Body of pancreas (tissue), 4 donors: Measurements from ENCODE around the gene TEX264. TPM values are rescaled to one million over a fixed set of nuclear protein-coding genes. Genes with fewer than 3 reads are reported as not detected.

Experiments used
- ATAC-seq: fragments of 150-250 bp; one replicate; pipeline ENCODE4 v1.9.1; 2016
- DNase-seq, 4 donors: peaks; one replicate each; pipeline ENCODE4 v3.0.0-alpha.2; 2019
- H3K27ac ChIP-seq, 4 donors: fragments of 200-600 bp; sonication (generic); 1 replicate in 3 of 4; 2 replicates in 1 of 4; pipeline versions ENCODE4 v1.5.1 to v1.6.1; 2016 to 2019; ENCODE audit warnings: mild to moderate bottlenecking in 1 of 4, mixed read lengths in 1 of 4, moderate library complexity in 1 of 4
- H3K27me3 ChIP-seq, 2 donors: fragments of 200-600 bp; sonication (generic); one replicate each; pipeline ENCODE4 v1.6.0; 2016; ENCODE audit warnings: mild to moderate bottlenecking in 1 of 2
- H3K36me3 ChIP-seq, 2 donors: fragments of 200-600 bp; sonication (generic); replicated peaks in 1 of 2; 2 replicates each; pipeline ENCODE4 v1.5.1; 2016; ENCODE audit warnings: low read depth in 2 of 2; ENCODE audit not compliant: insufficient read depth in 1 of 2
- H3K4me1 ChIP-seq: fragments of 200-600 bp; sonication (generic); one replicate; pipeline ENCODE4 v1.6.0; 2016
- H3K4me3 ChIP-seq, 2 donors: fragments of 200-600 bp; sonication (generic); 1 replicate in 1 of 2; 2 replicates in 1 of 2; pipeline ENCODE4 v1.5.1; 2016 to 2019
- H3K9me3 ChIP-seq, 3 donors: fragments of 200-600 bp; sonication (generic); 1 replicate in 2 of 3; 2 replicates in 1 of 3; pipeline ENCODE4 v1.5.1; 2016
- CTCF ChIP-seq, 7 experiments: fragments of 450-650 bp in 4 of 7; fragments of 200-600 bp in 3 of 7; sonication (generic) in 3 of 7; IDR thresholded peaks; one replicate each; pipeline ENCODE4 v1.5.1; 2016 to 2019; ENCODE audit warnings: antibody characterized with exemption in 7 of 7
- POLR2A ChIP-seq, 3 donors: fragments of 450-650 bp; IDR thresholded peaks; one replicate each; pipeline ENCODE4 v1.6.1; 2016; ENCODE audit warnings: antibody characterized with exemption in 3 of 3, mild to moderate bottlenecking in 2 of 3
- WGBS, 2 donors: methylation state at CpG; one replicate each; pipeline ENCODE4 v1.1.5; 2017; 5-methylcytosine and 5-hydroxymethylcytosine counted together
- intact Hi-C: fragments of 100-400 bp; cut with DNase I; formaldehyde crosslinking; loops from one replicate; pipeline ENCODE4 v1.15.1; 2023
- total RNA-seq, 2 donors: library from RNA; depleted of rRNA; stranded (reverse); fragments of >200 nt; gene quantifications; one replicate each; pipeline ENCODE4 v1.1.0, GENCODE V29; 2016

The TEX264 gene
- total RNA-seq, 2 donors from 2014 or later = 41.2 to 44.1 TPM

GRCh38 chr3:51719410-51720025 lies 48.5 kb downstream of the TEX264 start:
- intact Hi-C loops = no loop called here
- Histone ChIP-seq H3K4me3 (no peak overlapping the region), H3K9me3 (no peaks in the 10 kb centered on the region), H3K27ac (no peak overlapping the region), H3K27me3 (no peaks in the 10 kb centered on the region), H3K36me3 (no peaks in the 10 kb centered on the region), H3K4me1 (no peaks in the 10 kb centered on the region)
- WGBS, 2 donors = 70 to 71% methylated on average over 5 of the region's 5 CpGs
- TF ChIP-seq POLR2A (IDR thresholded peaks at IDR 0.05) = no peak
- TF ChIP-seq CTCF (IDR thresholded peaks at IDR 0.05) = no peak
- DNase-seq = no peak
- no peak for ATAC-seq

GRCh38 chr3:51720292-51721061 lies 49.4 kb downstream of the TEX264 start:
- 72 to 91% methylated on average over 9 to 11 of the region's 12 CpGs for WGBS, 2 donors

GRCh38 chr3:51721062-51721745 lies 50.2 kb downstream of the TEX264 start:
- H3K9me3 ChIP-seq = no peaks in the 10 kb centered on the region
- H3K27ac ChIP-seq = no peak overlapping the region
- H3K4me1 ChIP-seq = no peaks in the 10 kb centered on the region
- no peaks in the 10 kb centered on the region for H3K27me3 ChIP-seq
- TF ChIP-seq POLR2A (IDR thresholded peaks at IDR 0.05) = no peak
- TF ChIP-seq CTCF (IDR thresholded peaks at IDR 0.05) = no peak
- 65 to 73% methylated on average over 8 of the region's 8 CpGs for WGBS, 2 donors
- no peak overlapping the region for H3K4me3 ChIP-seq
- no peaks in the 10 kb centered on the region for H3K36me3 ChIP-seq
- intact Hi-C loops = no loop called here
- ATAC-seq = no peak
- no peak for DNase-seq

More at GRCh38 chr3:51720292-51721061, 49.4 kb downstream of the TEX264 start:
- Histone ChIP-seq H3K4me3 (no peak overlapping the region), H3K27ac (no peak overlapping the region), H3K4me1 (no peaks in the 10 kb centered on the region), H3K27me3 (no peaks in the 10 kb centered on the region), H3K9me3 (no peaks in the 10 kb centered on the region), H3K36me3 (no peaks in the 10 kb centered on the region)
- TF ChIP-seq CTCF (IDR thresholded peaks at IDR 0.05) (no peak), POLR2A (IDR thresholded peaks at IDR 0.05) (no peak)
- intact Hi-C loops = no loop called here
- no peak for DNase-seq
- ATAC-seq = no peak

GRCh38 chr3:51722362-51722761 lies 51.3 kb downstream of the TEX264 start:
- DNase-seq (no peak), ATAC-seq (no peak)
- intact Hi-C loops = no loop called here
- 69 to 72% methylated on average over 4 of the region's 4 CpGs for WGBS, 2 donors
- Histone ChIP-seq H3K9me3 (no peaks in the 10 kb centered on the region), H3K27me3 (no peaks in the 10 kb centered on the region), H3K36me3 (no peaks in the 10 kb centered on the region), H3K4me1 (no peaks in the 10 kb centered on the region), H3K27ac (no peak overlapping the region), H3K4me3 (no peak overlapping the region)
- TF ChIP-seq POLR2A (IDR thresholded peaks at IDR 0.05) (no peak), CTCF (IDR thresholded peaks at IDR 0.05) (no peak)
